HG03135 (cell line): ENCODE data around the gene RASSF5.

ENCODE experiments used
- ATAC-seq: cut with Tn5 transposase; IDR thresholded peaks from one replicate; pipeline ENCODE4 v1.9.1; 2021; ENCODE audit warnings: mild to moderate bottlenecking, moderate library complexity; ENCODE audit not compliant: unreplicated experiment

RASSF5 gene

DNA sequence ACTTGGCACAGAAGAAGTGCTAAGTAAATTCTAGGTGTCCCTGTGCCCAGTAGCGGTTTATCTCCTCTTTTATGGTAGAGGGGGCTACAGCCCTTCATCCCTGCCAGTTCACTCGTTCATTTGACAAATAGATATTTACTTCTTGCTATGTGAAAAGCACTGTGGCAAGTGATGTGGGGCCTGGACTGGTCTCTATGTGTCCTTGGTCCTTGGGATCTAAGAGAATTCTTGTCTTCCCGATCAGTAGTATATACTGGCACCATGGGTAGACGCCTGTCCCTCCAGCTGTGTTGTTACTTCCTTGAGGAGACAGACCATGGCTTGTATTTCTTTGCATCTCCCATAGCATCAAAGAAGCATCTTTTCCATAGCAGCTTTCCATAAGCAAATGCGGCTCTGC lies 75.2 kb downstream of the RASSF5 start:
- ATAC-seq: no peak

DNA sequence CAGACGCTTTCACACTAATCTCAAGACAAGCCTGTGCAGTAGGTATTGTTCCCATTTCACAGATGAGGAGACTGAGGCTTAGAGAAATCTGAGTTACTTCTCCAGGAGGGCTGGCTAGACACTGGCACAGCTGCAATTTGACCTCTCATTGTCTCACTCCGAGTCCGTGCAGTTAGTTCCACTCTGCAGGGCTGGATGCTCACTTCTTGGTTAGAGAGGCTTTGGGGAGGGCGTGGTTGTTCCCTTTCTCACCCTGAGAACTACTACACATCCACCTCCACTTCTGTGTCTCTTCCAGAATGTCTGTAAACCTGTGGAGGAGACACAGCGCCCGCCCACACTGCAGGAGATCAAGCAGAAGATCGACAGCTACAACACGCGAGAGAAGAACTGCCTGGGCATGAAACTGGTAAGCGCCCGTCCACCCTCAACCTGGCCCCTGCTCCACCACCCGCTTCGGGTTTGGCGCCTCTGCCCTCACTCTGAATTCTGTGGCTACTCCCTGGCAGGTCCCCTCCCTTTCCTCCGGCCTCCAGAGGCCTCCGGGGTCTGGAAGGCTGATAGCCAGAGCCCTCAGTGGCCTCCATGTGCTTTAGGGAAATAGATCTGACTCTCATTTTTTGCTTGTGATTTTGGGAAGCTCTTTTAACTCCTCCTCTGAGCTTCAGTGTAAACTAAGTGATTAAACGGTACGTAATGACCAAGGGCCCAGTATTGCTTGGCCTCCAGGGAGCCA lies 75.8 kb downstream of the RASSF5 start:
- no peak for ATAC-seq

DNA sequence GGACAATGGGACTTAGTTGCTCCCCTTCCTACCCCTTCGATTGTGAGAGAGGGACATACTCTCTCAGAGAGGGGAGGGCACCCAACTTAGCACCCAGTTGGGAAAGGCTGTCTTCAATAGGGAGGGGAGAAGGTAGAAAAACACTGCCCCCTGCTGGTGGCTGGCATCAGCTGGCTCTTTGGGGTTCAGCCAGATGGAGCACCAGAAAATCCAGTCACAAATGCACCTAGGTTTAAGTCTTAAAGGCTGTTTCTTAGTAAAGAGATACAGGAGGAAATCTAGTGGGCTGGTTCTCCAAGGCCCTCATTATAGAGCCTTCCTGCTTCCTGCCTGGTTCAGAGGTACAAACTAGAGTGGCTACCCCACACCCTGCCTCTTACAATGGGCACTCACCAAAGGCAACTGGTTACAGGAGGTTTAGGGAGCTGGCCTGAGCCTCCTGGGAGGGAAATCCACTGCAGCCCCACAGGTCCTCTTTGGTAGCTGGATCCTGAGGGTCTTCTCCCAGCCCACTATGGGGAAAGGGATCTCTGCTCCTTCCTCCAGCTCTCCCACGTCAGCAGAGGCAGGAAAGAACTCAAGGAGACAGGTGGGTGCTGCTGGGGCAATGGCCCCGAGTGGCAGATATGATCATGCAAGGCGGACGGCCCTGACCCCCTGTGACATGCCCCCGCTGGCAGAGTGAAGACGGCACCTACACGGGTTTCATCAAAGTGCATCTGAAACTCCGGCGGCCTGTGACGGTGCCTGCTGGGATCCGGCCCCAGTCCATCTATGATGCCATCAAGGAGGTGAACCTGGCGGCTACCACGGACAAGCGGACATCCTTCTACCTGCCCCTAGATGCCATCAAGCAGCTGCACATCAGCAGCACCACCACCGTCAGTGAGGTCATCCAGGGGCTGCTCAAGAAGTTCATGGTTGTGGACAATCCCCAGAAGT lies 76.6 kb downstream of the RASSF5 start:
- ATAC-seq: no peak

DNA sequence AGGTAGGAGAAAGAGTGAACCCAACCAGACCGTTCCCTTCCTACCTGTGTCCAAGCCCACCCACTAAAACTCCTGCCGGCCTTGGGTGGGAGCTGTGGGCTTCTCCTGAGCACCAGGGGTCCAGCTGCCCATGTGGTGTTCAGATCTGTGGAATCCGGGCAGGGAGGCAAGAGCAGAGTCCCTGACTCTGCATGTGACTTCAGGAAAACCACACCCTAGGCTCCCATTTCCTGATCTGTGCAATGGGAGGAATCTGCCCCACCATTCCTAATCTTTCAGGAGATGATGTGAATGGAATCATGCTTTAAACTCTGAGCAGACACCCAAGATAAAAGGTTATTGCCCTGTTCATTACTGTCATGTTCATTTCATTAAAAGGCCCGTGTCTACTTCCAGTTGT lies 77.4 kb downstream of the RASSF5 start:
- ATAC-seq: no peak

DNA sequence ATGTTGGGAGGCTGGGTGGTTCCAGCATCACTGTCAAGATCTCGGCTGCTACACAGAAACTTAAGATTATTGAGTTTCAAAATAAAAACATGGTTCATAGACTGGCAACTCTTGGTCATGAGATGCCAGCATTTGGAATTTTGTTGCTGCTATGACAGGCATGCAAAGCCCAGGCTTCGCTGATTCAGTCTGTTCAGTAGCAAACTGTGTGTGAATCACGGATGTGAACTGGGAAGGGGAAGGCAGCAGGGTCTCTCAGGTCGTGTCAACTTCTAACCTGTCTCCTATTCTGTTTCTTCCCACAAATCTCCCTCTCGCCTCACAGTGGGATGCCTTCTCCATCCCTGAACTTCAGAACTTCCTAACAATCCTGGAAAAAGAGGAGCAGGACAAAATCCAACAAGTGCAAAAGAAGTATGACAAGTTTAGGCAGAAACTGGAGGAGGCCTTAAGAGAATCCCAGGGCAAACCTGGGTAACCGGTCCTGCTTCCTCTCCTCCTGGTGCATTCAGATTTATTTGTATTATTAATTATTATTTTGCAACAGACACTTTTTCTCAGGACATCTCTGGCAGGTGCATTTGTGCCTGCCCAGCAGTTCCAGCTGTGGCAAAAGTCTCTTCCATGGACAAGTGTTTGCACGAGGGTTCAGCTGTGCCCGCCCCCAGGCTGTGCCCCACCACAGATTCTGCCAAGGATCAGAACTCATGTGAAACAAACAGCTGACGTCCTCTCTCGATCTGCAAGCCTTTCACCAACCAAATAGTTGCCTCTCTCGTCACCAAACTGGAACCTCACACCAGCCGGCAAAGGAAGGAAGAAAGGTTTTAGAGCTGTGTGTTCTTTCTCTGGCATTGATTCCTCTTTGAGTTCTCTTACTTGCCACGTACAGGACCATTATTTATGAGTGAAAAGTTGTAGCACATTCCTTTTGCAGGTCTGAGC lies 79.4 kb downstream of the RASSF5 start:
- ATAC-seq: no peak

DNA sequence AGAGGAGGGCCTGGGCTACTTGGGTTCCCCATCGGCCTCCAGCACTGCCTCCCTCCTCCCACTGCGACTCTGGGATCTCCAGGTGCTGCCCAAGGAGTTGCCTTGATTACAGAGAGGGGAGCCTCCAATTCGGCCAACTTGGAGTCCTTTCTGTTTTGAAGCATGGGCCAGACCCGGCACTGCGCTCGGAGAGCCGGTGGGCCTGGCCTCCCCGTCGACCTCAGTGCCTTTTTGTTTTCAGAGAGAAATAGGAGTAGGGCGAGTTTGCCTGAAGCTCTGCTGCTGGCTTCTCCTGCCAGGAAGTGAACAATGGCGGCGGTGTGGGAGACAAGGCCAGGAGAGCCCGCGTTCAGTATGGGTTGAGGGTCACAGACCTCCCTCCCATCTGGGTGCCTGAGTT lies 80.6 kb downstream of the RASSF5 start:
- no peak for ATAC-seq

DNA sequence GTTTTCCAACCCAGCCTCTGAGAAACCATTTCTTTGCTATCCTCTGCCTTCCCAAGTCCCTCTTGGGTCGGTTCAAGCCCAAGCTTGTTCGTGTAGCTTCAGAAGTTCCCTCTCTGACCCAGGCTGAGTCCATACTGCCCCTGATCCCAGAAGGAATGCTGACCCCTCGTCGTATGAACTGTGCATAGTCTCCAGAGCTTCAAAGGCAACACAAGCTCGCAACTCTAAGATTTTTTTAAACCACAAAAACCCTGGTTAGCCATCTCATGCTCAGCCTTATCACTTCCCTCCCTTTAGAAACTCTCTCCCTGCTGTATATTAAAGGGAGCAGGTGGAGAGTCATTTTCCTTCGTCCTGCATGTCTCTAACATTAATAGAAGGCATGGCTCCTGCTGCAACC lies 81.2 kb downstream of the RASSF5 start:
- no peak for ATAC-seq

DNA sequence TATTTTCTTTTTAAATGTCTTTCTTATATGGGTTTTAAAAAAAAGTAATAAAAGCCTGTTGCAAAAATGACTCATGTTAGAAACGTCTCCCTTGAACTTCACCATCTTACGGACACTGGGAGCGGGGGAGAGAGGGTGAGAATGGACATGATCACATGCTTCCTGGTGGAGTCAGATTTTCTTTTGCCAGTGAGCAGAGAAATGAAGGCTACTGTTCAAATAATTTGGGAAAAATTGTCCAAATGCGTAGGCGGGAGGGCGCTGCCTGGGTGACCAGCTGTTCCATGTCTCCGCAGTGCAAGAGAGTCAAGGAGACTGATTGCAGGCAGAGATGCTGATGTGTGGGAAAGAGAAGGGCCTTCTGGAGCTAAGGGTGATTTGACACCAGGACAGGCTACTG lies 81.9 kb downstream of the RASSF5 start:
- ATAC-seq: no peak

DNA sequence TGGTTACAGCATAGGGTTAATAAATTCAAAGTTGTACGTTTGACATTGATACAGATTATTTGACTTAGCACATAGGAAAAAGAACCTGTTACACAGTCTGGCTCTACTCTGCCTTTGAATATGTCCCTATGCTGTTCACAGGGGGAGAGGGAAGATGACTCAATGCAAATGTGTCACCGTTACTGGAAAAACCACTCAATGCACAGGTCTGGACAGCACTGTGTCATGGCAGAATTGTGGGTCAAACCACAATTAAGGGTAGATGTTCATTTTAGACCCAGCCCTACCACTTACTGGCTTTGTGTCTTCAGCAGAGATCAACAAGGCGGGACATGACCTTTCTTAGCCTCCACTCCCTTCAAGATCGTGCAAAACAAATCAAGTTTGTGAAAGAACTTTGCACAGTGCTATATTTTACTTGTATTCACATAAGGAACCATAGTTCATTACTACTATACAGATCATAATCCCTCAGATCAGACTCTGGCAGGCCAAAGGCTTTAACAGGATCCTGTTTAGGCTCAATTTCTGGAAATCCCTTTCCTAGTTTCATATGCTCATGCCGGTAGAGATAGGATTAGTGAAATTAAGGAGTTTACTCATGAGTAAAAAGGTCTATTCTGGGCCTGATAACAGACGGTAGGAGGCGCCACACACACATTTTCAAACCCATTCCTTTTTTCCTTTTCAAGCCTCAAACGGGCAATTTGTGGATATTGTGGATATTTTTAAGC lies 82.9 kb downstream of the RASSF5 start:
- ATAC-seq: no peak

DNA sequence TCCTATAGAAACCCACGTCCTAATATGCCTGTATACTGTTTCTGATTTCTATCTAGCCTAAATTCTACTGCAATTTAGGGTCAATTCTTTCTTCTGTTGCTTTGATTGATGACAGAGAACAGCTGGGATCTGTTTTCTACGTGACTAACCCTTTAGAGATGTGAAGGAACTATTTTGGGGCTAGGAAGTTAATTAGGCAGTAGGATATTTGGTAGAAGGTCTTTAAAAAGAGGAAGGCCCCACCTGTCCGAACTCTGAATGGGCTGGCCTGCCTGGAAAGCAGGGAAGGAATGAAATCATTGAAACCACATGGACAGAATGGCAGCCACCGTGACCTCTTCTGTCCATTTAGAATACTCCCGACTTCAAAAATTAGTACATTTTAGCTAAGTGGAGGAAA lies 83.9 kb downstream of the RASSF5 start:
- no peak for ATAC-seq

DNA sequence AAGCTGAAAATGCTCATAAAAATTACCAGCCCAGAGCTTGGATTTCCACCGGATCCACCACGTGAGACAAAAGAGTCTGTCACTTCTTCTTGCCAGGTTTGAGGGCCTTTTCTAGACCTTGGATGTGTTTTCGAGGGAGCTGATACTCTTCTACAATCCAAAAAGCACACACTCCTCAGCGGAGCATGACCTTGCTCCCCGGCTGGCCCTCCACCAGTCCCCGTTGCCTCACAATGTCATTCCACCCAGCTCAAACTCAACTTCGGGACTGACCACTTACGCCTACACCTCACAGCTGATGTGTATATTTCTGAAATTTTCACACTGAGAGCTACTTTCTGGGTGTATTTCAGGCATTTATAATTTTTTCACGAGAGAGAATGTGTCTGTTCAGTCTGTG lies 84.4 kb downstream of the RASSF5 start:
- no peak for ATAC-seq

DNA sequence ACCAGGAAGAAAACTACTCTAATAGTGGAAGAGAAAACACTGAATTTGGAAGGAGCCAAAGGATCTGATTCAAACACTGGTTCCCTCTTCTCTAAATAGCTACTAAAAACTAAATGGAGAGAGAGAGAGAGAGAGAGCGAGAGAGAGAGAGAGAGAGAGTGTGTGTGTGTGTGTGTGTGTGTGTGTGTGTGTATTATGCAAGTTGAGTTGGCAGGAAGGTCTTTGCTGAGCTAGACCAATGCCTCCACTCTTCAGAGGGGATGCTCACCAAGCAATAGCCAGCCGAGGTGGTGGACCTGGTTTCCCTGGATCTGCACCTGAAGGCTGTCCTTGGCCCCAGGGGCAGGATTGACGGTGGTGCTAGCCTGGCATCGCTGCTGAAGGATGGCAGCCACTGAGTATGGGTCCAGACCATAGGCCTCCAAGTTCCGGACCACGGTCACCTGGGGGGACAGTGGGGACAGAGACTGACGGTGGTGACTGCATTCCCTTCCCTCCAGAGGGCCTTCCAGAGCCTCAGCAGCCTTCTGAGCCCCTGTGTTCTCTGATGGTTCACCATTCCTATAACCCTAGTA lies 86.1 kb downstream of the RASSF5 start:
- no peak for ATAC-seq

DNA sequence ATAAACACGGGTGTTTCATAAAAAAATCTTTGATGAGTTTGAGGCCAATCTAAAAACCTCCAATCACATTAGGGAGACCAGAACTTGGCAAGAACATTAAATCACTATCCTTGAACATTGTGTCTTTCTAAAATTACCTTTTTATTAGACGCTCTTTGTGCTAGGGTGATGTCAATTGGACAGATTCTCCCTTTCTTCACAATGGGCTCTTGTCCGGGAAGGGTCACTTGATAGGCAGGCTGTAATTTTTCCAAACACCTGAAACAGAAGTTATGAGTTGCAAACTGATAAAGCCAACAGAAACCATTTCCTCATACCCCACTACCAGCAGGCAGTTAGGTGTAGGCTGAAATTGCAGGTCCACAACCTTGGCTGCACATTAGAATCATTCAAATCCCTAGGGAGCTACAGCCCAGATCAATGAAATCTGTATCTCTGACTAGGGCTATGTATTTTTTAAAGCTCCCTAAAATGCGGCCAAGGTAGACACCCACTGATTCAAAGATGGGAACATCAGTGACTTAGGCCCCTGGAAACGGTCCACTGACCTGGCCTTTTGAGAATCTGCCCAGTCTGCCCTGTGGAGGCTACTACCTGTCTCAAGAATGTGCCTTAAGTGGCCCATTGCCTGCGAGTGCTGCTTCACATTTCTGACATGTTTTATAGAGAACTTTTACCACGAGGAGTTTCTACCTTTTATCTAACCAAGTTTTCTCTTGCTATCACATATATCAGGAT lies 88.4 kb downstream of the RASSF5 start:
- no peak for ATAC-seq

DNA sequence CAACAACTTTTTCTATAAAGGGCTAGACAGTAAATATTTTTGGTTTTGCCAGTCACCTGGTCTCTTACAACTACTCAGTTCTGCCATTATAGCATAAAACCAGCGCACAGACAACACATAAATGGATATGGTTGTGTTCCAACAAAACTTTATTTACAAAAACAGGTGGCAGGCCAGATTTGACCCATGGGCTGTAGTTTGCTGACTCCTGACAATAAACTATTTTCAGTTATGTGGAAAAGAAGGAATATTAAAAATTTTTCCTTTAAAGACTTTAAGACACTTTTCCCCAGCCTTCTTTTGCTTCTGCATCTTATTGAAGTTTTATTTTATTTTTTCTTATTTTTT lies 89.0 kb downstream of the RASSF5 start:
- ATAC-seq: no peak

DNA sequence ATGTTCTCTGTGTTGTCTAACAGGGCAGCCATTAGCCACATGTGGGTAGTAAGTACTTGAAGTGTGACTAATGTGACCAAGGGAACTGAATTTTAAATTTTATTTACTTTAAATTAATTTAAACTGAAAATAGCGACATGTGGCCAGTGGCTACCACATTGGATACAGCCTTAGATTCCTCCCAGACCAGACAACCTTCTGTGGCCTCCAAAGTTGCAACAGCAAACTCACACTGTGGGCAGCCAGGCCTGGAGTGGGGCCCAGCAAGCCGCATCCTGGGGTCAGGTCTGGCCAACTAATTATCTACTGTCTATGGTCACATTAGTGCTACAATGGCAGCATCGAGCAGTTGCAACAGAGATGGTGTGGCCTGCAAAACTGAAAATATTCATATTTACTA lies 93.2 kb downstream of the RASSF5 start:
- ATAC-seq: no peak

DNA sequence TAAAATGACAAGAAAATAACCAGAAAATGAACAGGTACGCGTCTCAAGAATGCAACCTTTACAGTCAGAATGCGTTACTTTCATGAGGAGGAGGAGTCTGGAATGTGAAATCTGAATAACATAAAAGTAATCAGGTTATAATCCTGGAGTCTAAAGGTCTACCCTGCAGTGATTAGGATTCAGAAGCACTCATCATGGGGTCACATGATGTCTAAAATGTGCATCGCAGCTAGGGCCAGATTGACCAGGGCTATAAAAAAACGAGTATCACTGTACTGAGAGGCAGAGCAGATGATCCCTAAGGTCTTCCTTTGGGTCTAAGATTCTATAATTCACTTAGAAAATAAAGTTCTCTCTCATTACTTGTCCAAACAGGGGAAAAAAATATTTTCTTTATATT lies 97.5 kb downstream of the RASSF5 start:
- ATAC-seq: no peak

DNA sequence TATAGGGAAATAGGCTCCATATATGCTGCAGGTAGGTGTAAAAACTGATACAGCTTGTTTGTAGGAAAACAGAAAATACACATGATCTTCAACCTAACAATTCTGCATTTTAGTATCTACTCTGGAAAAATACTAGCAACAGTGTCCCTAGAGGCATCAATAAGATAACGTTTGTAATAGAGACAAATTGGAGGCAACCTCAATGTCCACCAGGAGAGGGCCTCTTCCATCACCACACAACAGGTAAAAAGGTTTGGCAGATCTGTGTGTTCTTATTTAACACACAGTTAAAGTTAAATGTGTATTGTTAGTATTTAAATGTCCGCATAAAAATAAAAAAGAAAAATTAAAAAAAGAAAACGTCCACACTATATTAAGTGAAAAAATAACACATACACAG lies 99.5 kb downstream of the RASSF5 start:
- no peak for ATAC-seq

DNA sequence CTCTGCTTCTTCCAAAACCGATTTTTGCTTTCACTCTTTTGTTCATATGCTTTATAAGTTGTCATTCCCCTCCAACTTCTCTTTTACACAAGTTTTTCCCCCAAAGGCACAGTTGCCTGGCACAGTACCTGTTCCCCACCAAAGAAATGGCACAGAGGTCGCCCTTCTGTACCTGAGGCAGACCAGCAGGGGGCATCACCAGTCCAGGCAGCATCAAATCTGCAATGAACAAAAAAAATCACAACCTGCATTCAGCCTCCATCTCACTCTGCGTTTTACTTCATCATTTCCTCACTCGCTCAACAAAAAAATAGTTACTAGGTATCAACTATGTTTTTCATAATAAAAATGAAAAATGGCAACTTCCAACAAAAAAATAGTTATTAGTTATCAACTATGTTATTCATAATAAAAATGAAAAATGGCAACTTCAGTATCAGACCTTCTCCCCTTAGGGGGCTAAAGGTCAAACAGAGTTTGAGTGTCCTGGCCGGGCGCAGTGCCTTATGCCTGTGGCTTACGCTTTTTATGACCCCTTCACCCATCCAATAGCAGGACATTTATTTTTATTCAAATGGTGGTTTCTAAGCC lies 100.9 kb downstream of the RASSF5 start:
- no peak for ATAC-seq
